HG03060 (cell line): ENCODE measurements around the gene MLH1.
"Not testable (repeated sequence)": the region's sequence is repeated elsewhere in the genome, so short reads cannot be mapped to it uniquely, and the experiment has no call there.

Experiments
- ATAC-seq: cut with Tn5 transposase; IDR thresholded peaks from one replicate; pipeline ENCODE4 v1.9.1; 2021; ENCODE audit warnings: low read depth, moderate number of reproducible peaks; ENCODE audit not compliant: unreplicated experiment

MLH1 gene

DNA sequence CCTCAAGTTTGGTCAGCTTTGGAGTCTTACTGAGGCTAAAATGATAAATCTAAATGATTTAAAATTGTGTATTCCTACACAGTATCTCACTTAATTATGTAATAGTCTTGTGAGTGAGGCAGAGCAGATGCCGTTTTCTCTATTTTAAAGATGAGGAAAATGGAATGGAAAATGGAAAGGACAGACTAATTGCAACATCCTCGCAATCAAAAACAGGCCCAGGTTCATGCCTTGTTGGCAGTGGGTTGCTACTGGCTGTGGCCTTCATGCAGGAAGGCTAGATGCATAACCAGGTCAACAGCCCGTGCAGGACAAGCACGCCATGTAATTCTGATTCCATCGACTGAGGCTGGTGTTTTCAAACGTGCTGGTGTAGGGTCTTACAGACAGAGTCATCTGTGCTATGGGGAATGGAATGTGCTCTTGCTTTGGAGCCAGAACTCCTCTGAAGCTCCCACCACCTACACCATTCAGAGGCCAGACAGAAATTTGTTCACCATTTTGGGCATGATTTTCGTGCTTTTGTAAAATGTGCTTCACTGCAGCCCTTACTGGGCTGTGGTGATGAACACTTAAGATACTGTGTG, 37.9 kb downstream of the MLH1 start:
- ATAC-seq = no peak

DNA sequence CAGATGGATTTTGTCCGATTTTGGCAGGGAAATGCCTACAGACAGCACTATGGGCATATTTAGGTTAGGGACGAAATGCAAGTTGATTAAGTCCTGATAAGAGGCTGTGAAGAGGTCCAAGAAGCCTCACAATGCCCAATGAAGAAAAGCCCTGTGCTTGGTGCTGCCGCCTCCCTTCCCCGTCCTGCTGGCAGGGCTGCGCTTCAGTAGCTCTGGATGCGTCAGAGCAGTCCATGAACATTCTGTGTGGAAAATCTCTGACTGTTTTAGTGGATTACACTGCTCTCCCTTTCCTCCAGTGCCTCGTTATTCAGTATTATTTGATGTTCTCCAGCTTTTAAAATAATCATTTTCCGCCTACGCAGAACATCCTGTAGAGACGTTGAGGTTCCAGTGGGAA, 39.6 kb downstream of the MLH1 start:
- ATAC-seq = no peak

DNA sequence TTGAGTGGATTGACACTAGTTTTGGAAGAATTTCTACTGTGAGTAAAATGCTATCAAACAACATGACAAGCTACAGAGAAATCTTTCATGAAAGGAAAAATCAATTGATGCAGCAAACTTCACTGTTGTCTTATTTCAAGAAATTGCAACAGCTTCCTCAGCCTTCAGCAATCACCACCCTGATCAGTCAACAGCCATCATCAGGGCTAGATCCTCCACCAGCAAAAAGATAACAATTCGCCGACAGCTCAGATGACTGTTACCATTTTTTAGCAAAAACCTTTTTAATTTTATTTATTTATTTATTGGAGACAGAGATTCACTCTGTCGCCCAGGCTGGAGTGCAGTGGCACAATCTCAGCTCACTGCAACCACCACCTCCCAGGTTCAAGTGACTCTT, 44.0 kb downstream of the MLH1 start:
- no peak for ATAC-seq

GRCh38 chr3:37039161-37039846, 46.0 kb downstream of the MLH1 start:
- no peak for ATAC-seq

- no peak for ATAC-seq
Measured at GRCh38 chr3:37040231-37040630, 46.9 kb downstream of the MLH1 start.

- ATAC-seq = no peak
Measured at GRCh38 chr3:37041546-37042195, 48.4 kb downstream of the MLH1 start.

GRCh38 chr3:37042712-37043111, 49.4 kb downstream of the MLH1 start:
- not testable (repeated sequence) for ATAC-seq

- ATAC-seq = no peak
Measured at GRCh38 chr3:37050282-37050681, 57.0 kb downstream of the MLH1 start.

DNA sequence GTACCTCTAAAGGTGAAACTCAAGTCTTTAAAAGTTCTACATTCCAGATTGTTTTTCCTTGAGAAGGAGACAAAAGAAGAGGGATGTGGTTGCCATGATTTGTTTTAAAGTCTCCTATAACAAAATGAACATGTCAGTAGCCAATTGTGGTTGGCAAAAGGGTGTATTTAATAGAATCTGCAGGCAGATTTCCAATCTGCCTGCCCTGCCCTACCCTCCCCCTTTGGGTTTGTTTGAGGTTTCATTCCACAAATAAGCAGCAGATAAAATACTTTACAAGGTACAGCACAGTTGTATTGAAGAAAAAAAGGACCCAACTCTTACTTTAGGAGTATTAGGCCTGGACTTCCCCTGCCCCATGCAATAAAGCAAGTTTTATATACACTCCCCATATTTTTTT, 59.5 kb downstream of the MLH1 start:
- no peak for ATAC-seq

GRCh38 chr3:37053337-37053736, 60.0 kb downstream of the MLH1 start:
- no peak for ATAC-seq

DNA sequence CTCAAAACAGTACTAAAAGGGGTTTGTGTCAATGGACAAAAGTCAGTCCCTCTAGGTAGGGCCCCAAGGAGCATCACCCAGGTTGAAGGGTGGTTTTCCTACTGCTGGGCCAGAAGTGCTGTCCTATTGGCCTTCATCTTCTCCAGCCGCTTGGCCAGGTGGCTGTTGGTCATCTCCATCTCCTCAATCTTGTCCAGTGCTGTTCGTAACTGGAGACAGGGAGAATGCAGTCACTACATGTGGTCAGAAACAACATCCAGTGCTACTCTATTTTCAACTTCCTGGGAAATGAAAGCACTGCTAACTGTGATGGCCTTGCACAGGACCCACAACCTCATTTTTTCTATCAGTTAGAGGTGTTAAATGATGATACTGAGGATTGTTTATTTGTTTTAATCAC, 60.4 kb downstream of the MLH1 start:
- no peak for ATAC-seq

GRCh38 chr3:37054370-37054769, 61.1 kb downstream of the MLH1 start:
- ATAC-seq = peak; percentile 94

DNA sequence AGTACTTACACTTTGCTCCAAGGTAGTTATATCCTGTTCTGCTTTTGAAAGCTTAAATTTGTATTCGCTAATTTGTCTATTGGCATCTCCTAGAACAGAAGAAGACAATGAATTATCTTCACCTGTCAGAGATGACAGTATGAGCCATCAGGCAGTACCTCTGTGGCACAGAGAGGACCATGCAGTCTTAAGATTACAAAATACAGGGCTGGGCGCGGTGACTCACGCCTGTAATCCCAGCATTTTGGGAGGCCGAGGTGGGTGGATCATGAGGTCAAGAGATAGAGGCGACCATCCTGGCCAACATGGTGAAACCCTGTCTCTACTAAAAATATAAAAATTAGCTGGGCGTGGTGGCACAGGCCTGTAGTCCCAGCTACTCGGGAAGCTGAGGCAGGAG, 61.8 kb downstream of the MLH1 start:
- not testable (repeated sequence) for ATAC-seq

- no peak for ATAC-seq
Measured at GRCh38 chr3:37056826-37057225, 63.5 kb downstream of the MLH1 start.

- ATAC-seq = no peak
Measured at GRCh38 chr3:37058117-37058516, 64.8 kb downstream of the MLH1 start.

GRCh38 chr3:37064747-37065146, 71.4 kb downstream of the MLH1 start:
- ATAC-seq = no peak

DNA sequence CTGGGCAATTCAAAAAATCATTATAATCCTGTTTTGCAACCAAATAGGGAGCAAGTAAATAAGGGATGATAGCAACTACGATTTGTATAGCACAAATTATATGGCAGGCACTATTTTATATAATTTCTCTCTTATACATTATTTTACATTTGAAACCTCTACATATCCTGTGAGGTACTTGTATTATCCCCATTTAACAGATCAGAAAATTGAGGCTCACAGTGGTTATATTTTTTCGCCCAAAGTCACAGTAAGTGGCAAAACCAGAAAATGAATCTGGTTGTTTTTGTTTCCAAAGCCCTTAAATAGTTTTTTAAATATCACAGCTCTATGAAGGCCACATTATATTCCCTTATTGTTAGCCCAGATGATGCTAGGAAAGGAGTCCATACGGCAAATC, 74.3 kb downstream of the MLH1 start:
- no peak for ATAC-seq

GRCh38 chr3:37068031-37068430, 74.7 kb downstream of the MLH1 start:
- no peak for ATAC-seq

DNA sequence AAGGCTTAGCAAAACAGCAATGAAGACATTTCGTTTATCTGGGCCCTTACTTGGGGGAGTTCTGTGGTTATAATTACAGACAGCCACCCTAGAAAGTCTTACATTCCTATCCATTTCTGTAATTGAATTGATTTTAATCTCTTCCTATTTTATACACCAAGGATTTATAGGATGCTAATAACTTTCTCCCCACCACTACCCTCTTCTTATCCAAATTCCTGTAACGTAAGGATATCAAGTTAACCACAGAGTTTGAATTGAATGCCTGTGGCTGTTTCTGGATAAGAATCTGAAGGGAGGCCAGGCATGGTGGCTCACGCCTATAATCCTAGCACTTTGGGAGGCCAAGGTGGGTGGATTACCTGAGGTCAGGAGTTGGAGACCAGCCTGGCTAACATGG, 78.6 kb downstream of the MLH1 start:
- no peak for ATAC-seq

GRCh38 chr3:37072892-37073291, 79.6 kb downstream of the MLH1 start:
- no peak for ATAC-seq

- ATAC-seq = no peak
Measured at GRCh38 chr3:37074178-37074577, 80.9 kb downstream of the MLH1 start.

DNA sequence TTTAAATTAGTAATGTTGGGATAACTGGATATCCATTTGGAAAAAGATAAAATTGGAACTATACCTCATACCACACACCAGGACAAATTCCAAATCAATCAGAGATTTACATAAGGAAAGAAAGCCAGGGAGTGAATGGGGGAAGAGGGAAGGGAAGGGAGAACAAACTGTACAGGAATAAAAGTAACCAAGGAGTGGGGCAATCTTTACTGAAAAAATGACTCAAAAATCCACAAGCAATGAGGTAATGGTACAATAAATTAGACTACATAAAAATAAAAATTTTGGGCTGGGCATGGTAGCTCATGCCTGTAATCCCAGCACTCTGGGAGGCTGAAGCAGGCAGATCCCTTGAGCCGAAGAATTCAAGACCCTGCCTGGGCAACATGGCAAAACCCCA, 82.6 kb downstream of the MLH1 start:
- ATAC-seq = no peak
